ENCODE measurements around the gene CTSE. TPM values are rescaled to one million over a fixed set of nuclear protein-coding genes. Genes with fewer than 3 reads are reported as not detected.

The CTSE gene
- total and polyA plus RNA-seq, 9 donors, result 0.09 to 1.3 (median 0.37) TPM

DNA sequence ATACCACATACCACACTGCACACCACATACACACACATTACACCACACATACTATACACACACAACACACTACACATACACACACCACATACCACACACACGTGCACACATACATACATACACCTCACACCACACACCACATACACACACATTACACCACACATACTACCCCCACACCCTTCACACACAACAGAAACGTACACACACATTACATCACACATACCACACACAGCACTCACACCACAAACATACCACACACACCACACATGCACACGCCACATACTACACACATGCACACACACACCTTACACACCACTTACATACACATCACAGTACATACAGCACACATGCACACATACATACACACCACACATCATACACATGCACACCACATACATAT lies 49.0 kb downstream of the CTSE start:
- H3K4me3 ChIP-seq (ENCODE audit: low read length), result no peak overlapping the region
- no peaks in the 10 kb centered on the region for H3K27me3 ChIP-seq (ENCODE audit: control insufficient read depth, insufficient read depth, low read length)
- 75% methylated on average over 3 of the region's 3 CpGs for WGBS (ENCODE audit: insufficient coverage)
- peaks cover 12% of the 10 kb centered on the region for H3K36me3 ChIP-seq (ENCODE audit: control insufficient read depth, insufficient read depth, low read length)
- H3K9me3 ChIP-seq (replicated peaks; ENCODE audit: control insufficient read depth, low read depth, low read length), result no peaks in the 10 kb centered on the region
- H3K4me1 ChIP-seq (ENCODE audit: control insufficient read depth, insufficient read depth, low read length), result peaks cover 14% of the 10 kb centered on the region
- no peak for DNase-seq
- H3K27ac ChIP-seq (ENCODE audit: low read length), result no peak overlapping the region

GRCh38 chr1:205973377-205974232 lies 50.1 kb downstream of the CTSE start:
- H3K4me1 ChIP-seq (ENCODE audit: control insufficient read depth, insufficient read depth, low read length), result peaks cover 14% of the 10 kb centered on the region
- H3K27ac ChIP-seq (ENCODE audit: low read length), result no peak overlapping the region
- H3K9me3 ChIP-seq (replicated peaks; ENCODE audit: control insufficient read depth, low read depth, low read length), result no peaks in the 10 kb centered on the region
- 96% methylated on average over 8 of the region's 8 CpGs for WGBS (ENCODE audit: insufficient coverage)
- H3K4me3 ChIP-seq (ENCODE audit: low read length), result no peak overlapping the region
- peaks cover 9% of the 10 kb centered on the region for H3K36me3 ChIP-seq (ENCODE audit: control insufficient read depth, insufficient read depth, low read length)
- DNase-seq, result no peak
- H3K27me3 ChIP-seq (ENCODE audit: control insufficient read depth, insufficient read depth, low read length), result no peaks in the 10 kb centered on the region

DNA sequence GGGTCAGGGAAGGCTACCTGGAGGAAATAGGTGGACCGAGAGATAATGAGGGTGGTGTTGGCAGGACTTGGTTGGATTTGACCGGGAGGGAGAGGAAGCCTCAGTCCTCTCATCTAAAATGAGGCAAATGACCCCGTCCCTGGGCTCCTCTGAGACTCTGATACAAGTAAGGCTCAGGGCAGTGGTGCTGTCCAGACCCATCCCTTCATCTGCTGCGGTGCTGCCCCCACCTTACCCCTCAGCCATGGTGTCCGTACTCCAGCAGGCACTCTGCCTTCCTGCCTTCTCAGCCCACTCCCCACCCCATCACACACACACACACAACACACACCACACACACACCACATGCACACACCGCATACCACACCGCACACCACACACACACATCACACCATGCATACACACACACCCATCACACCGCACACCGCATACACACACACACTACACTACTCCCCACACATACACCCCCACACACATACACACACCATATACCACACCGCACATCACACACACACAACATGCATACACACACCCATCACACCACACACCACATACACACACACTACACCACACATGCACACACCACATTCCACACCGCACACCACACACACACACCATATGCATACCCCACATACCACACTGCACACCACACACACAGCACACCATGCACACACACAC lies 51.1 kb downstream of the CTSE start:
- H3K27me3 ChIP-seq (ENCODE audit: control insufficient read depth, insufficient read depth, low read length), result no peaks in the 10 kb centered on the region
- H3K36me3 ChIP-seq (ENCODE audit: control insufficient read depth, insufficient read depth, low read length), result peaks cover 2% of the 10 kb centered on the region
- peaks cover 14% of the 10 kb centered on the region for H3K4me1 ChIP-seq (ENCODE audit: control insufficient read depth, insufficient read depth, low read length)
- no peak overlapping the region for H3K27ac ChIP-seq (ENCODE audit: low read length)
- H3K9me3 ChIP-seq (replicated peaks; ENCODE audit: control insufficient read depth, low read depth, low read length), result no peaks in the 10 kb centered on the region
- no peak overlapping the region for H3K4me3 ChIP-seq (ENCODE audit: low read length)
- WGBS (ENCODE audit: insufficient coverage), result 55% methylated on average over 10 of the region's 11 CpGs
- DNase-seq, result no peak

DNA sequence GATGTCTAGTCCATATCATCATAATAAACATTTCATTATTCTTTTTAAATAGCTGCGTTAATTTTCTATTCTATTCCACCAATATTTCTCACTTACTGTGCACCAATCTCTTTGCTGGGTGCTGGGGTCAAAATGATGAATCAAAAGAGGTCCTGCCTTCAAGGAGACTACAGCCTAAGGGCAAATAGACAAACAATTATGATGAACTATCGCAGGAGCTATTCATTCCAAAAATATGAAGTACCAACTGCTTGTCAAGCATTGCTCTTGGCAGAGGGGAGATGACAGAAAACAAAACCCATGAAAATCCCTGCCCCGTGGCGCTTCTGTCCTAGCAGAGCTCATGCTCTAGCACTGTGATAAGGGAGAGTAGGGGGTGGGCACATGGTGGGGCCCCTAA lies 51.6 kb downstream of the CTSE start:
- DNase-seq, result no peak
- Histone ChIP-seq H3K4me1 (ENCODE audit: control insufficient read depth, insufficient read depth, low read length) (peaks cover 11% of the 10 kb centered on the region), H3K9me3 (replicated peaks; ENCODE audit: control insufficient read depth, low read depth, low read length) (no peaks in the 10 kb centered on the region), H3K27ac (ENCODE audit: low read length) (no peak overlapping the region), H3K36me3 (ENCODE audit: control insufficient read depth, insufficient read depth, low read length) (no peaks in the 10 kb centered on the region), H3K4me3 (ENCODE audit: low read length) (no peak overlapping the region), H3K27me3 (ENCODE audit: control insufficient read depth, insufficient read depth, low read length) (no peaks in the 10 kb centered on the region)
- WGBS (ENCODE audit: insufficient coverage), result 50% methylated on average over 2 of the region's 4 CpGs

GRCh38 chr1:205971082-205971481 lies 52.6 kb downstream of the CTSE start:
- no peak overlapping the region for H3K27ac ChIP-seq (ENCODE audit: low read length)
- H3K36me3 ChIP-seq (ENCODE audit: control insufficient read depth, insufficient read depth, low read length), result no peaks in the 10 kb centered on the region

GRCh38 chr1:205970486-205970885 lies 53.2 kb downstream of the CTSE start:
- H3K27me3 ChIP-seq (ENCODE audit: control insufficient read depth, insufficient read depth, low read length), result no peaks in the 10 kb centered on the region
- H3K9me3 ChIP-seq (replicated peaks; ENCODE audit: control insufficient read depth, low read depth, low read length), result no peaks in the 10 kb centered on the region
- H3K4me3 ChIP-seq (ENCODE audit: low read length), result no peak overlapping the region
- H3K36me3 ChIP-seq (ENCODE audit: control insufficient read depth, insufficient read depth, low read length), result no peaks in the 10 kb centered on the region
- no CpG with 5 or more reads among the region's 1 CpG for WGBS (ENCODE audit: insufficient coverage)
- no peak for DNase-seq
- H3K4me1 ChIP-seq (ENCODE audit: control insufficient read depth, insufficient read depth, low read length), result no peaks in the 10 kb centered on the region
- no peak overlapping the region for H3K27ac ChIP-seq (ENCODE audit: low read length)

More at GRCh38 chr1:205971082-205971481, 52.6 kb downstream of the CTSE start:
- Histone ChIP-seq H3K27me3 (ENCODE audit: control insufficient read depth, insufficient read depth, low read length) (no peaks in the 10 kb centered on the region), H3K4me3 (ENCODE audit: low read length) (no peak overlapping the region), H3K4me1 (ENCODE audit: control insufficient read depth, insufficient read depth, low read length) (peaks cover 4% of the 10 kb centered on the region), H3K9me3 (replicated peaks; ENCODE audit: control insufficient read depth, low read depth, low read length) (no peaks in the 10 kb centered on the region)
- WGBS (ENCODE audit: insufficient coverage), result 66% methylated on average over 3 of the region's 4 CpGs
- DNase-seq, result no peak

GRCh38 chr1:205969229-205969628 lies 54.5 kb downstream of the CTSE start:
- H3K27ac ChIP-seq (ENCODE audit: low read length), result no peak overlapping the region
- WGBS (ENCODE audit: insufficient coverage), result 68% methylated on average over 2 of the region's 8 CpGs
- DNase-seq, result no peak
- no peaks in the 10 kb centered on the region for H3K36me3 ChIP-seq (ENCODE audit: control insufficient read depth, insufficient read depth, low read length)
- no peak overlapping the region for H3K4me3 ChIP-seq (ENCODE audit: low read length)
- H3K9me3 ChIP-seq (replicated peaks; ENCODE audit: control insufficient read depth, low read depth, low read length), result no peaks in the 10 kb centered on the region
- H3K4me1 ChIP-seq (ENCODE audit: control insufficient read depth, insufficient read depth, low read length), result no peaks in the 10 kb centered on the region
- no peaks in the 10 kb centered on the region for H3K27me3 ChIP-seq (ENCODE audit: control insufficient read depth, insufficient read depth, low read length)

DNA sequence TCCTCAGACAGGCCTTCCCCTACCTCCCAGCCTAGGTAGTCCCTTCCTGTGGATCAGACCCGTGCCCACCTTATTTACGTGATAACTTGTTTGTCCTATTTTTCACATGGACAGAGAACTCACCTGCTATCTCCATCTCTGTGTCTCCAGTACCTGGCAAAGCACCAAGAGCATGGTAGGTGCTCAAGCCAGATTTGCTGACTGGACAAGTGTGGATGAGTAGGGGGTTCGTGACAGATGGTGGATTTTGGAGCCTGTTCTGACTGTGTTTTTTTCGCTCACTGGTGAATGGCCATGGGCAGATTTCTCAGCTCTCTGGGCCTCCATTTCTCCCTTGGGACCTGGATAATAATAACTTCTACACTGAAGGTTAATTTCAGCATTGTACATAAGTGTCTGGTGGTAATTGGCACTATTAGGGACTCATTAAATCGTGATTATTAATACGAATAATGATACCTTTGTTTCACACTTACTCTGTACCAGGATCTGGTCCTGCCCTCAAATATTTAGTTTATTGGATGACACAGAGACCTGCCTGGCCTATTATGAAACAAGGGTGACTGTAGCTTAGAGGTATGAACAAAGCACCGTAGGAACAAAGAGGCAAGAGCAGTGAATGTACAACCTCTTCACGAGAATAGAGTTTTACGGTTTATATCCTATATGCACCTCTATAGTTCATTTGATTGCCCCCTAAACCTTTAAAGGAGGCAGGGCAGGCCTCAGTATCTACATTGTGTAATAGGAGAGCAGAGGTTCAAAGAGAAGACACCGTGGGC lies 56.0 kb downstream of the CTSE start:
- Histone ChIP-seq H3K27ac (ENCODE audit: low read length) (no peak overlapping the region), H3K36me3 (ENCODE audit: control insufficient read depth, insufficient read depth, low read length) (no peaks in the 10 kb centered on the region), H3K9me3 (replicated peaks; ENCODE audit: control insufficient read depth, low read depth, low read length) (no peaks in the 10 kb centered on the region), H3K27me3 (ENCODE audit: control insufficient read depth, insufficient read depth, low read length) (no peaks in the 10 kb centered on the region), H3K4me1 (ENCODE audit: control insufficient read depth, insufficient read depth, low read length) (no peaks in the 10 kb centered on the region), H3K4me3 (ENCODE audit: low read length) (no peak overlapping the region)
- 61% methylated on average over 4 of the region's 10 CpGs for WGBS (ENCODE audit: insufficient coverage)
- DNase-seq, result no peak

- DNase-seq, result no peak
- Histone ChIP-seq H3K36me3 (ENCODE audit: control insufficient read depth, insufficient read depth, low read length) (no peaks in the 10 kb centered on the region), H3K4me1 (ENCODE audit: control insufficient read depth, insufficient read depth, low read length) (peaks cover 13% of the 10 kb centered on the region), H3K27ac (ENCODE audit: low read length) (no peak overlapping the region), H3K9me3 (replicated peaks; ENCODE audit: control insufficient read depth, low read depth, low read length) (no peaks in the 10 kb centered on the region), H3K4me3 (ENCODE audit: low read length) (no peak overlapping the region), H3K27me3 (ENCODE audit: control insufficient read depth, insufficient read depth, low read length) (no peaks in the 10 kb centered on the region)
- 87% methylated on average over 4 of the region's 13 CpGs for WGBS (ENCODE audit: insufficient coverage)
These were observed 58.4 kb downstream of the CTSE start for GRCh38 chr1:205965036-205965884.
